GM10847 (cell line): ENCODE results near the gene KIAA1671.

Source experiments
- POLR2A ChIP-seq: IDR thresholded peaks from 2 replicates; pipeline ENCODE4 v1.6.1; 2011; ENCODE audit not compliant: insufficient read length; ENCODE audit errors: extremely low read depth

KIAA1671 gene

GRCh38 chr22:25070956-25071355 lies 118.4 kb downstream of the KIAA1671 start:
- no peak for TF ChIP-seq POLR2A

- TF ChIP-seq POLR2A, result no peak
These were observed 119.2 kb downstream of the KIAA1671 start for GRCh38 chr22:25071720-25072119.

GRCh38 chr22:25072406-25072805 lies 119.9 kb downstream of the KIAA1671 start:
- TF ChIP-seq POLR2A, result no peak

DNA sequence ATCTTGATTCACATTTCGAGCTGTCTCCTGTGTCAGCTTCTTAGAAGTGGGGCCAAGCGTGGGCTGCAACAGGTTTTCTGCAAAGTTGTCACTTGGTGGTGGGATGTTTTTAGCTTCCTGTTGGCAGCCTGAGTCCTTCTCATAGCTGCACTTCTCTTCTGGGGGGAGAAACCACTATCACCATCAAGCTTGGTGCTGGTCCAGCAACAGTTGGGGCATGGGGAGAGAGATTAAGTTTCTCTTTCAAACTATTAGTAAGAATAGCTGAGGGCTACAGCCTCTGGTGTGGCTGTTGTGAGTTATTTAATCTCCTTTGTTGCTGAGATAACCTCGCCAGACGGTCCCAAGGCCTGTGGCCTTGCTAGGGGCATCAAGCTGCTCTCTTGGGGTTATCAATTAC lies 123.8 kb downstream of the KIAA1671 start:
- no peak for TF ChIP-seq POLR2A

DNA sequence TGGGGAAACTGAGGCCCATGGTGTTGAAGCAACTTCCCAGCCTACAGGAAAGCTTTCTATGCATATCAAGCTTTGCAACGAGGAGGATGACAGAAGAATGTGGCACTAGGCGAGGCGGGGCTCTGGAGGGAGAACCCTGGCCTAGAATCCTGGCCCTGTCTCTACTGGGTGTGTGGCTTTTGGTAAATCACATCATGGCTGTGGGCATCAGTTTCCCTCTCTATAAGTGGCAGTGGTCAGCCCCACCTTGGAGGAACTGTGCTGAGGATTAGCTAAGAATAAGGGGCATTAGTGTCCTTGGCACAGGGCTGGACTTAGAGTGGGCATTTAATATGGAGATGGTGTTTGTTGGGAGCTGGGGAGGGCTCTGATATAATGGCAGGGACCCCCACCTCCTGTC lies 124.5 kb downstream of the KIAA1671 start:
- no peak for TF ChIP-seq POLR2A

GRCh38 chr22:25077964-25078363 lies 125.4 kb downstream of the KIAA1671 start:
- no peak for TF ChIP-seq POLR2A

DNA sequence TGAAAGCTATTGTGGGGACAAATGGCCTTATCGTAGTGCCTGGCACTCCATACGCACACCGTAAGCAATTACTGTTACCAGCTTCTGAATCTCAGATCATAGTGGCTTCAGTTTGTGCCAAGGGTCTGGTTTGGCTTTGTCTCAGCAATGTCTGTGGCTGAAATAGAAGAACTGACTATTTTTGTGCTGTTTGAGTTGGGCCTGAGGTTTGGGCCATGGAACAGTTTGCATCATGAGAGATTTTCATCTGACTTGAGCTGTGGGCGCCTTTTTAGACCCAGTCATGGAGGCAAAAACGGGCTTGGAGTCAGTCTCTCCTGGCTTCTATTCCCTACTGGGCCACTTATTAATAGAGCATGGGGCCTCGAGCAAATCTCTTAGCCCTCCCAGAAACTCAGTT lies 126.1 kb downstream of the KIAA1671 start:
- TF ChIP-seq POLR2A, result no peak

GRCh38 chr22:25080855-25081254 lies 128.3 kb downstream of the KIAA1671 start:
- TF ChIP-seq POLR2A, result no peak

- TF ChIP-seq POLR2A, result no peak
These were observed 128.9 kb downstream of the KIAA1671 start for GRCh38 chr22:25081409-25081824.

DNA sequence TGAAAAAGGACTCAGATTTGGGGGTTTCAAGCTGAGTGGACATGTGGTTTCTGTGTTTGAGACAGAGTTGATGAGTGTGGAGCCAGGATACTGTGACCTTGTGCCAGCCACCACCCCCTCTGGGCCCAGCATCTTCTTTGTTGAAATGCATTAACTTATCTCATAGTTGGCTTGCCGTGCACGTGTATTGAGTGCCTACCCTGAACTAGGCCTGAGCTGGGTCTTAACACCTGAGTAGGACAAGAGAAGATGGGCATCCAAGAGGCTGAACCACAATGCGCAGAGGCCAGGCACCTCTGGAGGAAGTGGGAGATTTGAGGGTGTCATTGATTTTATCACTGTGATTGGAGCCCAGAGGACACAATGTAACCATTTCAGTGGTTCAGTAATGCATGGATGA lies 129.6 kb downstream of the KIAA1671 start:
- no peak for TF ChIP-seq POLR2A

DNA sequence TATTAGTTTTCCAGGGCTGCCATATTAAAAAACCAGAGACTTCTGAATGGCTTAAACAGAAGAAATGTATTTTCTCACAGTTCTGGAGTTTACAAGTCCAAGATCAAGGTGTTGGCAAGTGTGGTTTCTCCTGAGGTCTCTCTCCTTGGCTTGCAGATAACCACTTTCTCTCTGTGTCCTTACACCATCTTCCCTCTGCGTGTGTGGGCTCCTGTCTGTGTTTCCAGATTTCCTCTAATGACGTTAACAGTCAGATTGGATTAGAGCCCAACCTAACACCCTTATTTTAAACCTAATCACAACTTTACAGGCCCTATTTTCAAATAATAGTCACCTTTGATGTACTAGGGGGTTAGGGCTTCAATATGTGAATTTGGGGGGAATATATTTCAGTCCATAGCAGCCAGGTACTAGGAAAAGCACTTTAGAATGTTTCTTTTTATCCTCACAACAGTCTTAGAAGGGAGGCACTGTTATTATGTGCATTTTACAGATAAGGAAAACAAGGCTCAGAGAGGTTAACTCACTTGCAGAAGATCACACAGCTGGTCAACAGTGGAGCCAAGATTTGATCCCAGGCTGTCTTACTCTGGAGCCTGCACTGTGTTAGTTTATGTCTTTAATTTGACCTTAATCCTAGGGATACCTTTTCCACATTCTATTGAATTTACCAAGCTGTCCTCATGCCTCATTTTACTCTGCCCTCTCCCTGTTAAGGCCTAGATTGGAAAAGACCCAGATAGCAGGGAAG lies 130.7 kb downstream of the KIAA1671 start:
- TF ChIP-seq POLR2A, result no peak

DNA sequence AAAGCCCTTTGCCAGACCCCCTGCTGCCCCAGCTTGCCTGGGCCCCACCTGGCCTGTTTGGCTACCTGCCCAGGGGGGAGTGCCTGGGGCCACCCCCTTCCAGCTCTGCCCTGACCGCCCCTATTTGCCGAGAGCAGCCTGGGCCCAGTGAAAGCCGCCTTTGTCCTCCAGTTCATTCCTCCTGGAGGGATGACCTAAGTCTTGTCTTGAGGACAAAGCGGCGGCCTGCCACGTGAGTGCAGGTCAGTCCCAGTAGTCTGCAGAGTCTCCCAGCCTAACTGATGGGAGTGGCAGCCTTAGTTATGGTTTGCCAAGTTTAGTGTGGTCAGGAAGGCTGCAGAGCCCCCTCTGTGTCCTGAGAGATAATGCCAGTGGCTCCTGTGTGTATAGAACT lies 131.3 kb downstream of the KIAA1671 start:
- TF ChIP-seq POLR2A, result no peak

DNA sequence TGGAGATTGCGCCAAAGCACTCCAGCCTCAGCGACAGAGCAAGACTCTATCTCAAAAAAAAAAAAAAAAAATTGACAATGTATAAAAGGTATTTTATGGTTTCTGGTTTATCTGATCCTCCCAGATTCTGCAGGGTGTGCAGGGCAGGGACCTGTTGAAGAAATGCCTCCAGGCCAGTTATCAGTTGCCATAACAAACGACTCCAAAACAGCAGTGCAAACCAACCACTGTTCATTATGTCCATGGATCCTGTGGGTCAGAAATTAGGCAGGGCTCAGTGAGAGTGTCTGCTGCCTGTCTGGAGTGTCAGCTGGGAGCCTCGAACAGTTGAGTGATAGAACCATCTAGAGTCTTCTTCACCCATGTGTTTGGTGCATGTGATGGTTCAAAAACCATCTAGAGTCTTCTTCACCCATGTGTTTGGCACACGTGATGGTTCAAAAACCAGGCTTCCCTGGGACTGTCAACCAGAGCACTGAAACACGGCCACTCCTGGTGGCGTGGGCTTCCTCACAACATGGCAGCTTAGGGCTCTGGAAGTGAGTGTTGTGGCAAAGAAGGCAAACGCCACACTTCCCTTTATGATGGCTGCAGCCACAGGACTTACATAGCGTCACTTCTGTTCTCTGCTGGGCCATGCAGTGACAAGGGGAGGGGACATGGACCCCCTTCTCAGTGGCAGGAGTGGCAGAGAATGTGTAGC lies 132.0 kb downstream of the KIAA1671 start:
- no peak for TF ChIP-seq POLR2A

- TF ChIP-seq POLR2A, result no peak
These were observed 132.6 kb downstream of the KIAA1671 start for GRCh38 chr22:25085156-25085555.

GRCh38 chr22:25085930-25086901 lies 133.7 kb downstream of the KIAA1671 start:
- no peak for TF ChIP-seq POLR2A
